ENCODE results near the gene ASAP2. TPM values are rescaled to one million over a fixed set of nuclear protein-coding genes. Genes with fewer than 3 reads are reported as not detected.
A peak's percentile ranks its signal among the peaks of the same experiment; 100 is the strongest.

The ASAP2 gene
- total RNA-seq, 8 experiments from 2014 or later, result 8.5 to 26.7 (median 19.1) TPM

GRCh38 chr2:9416962-9417316 is 210.3 kb downstream of the ASAP2 start:
- in situ Hi-C loops (cut with MboI; ENCODE audit: low pct_unique_long_range_greater_than_20kb in 2 of 9, low sequenced_read_pairs in 9 of 9, unreplicated experiment in 9 of 9), result no loop called here
- H3K4me3 ChIP-seq, result no peak overlapping the region
- H3K4me1 ChIP-seq (replicated peaks in 1 of 2), result peaks cover 4 to 7% of the 10 kb centered on the region in 2 donors
- H3K27ac ChIP-seq, result no peak overlapping the region
- ATAC-seq (replicated peaks in 6 of 8), result no peak
- 91 to 100% (median 98%) methylated on average over 1 to 6 of the region's 7 CpGs; no CpG with 5 or more reads in 2 of the 10 experiments for WGBS, 10 experiments

GRCh38 chr2:9417725-9418124 is 211.1 kb downstream of the ASAP2 start:
- Histone ChIP-seq H3K4me3 (no peak overlapping the region), H3K27ac (no peak overlapping the region), H3K4me1 (replicated peaks in 1 of 2) (peaks cover 5 to 13% of the 10 kb centered on the region in 2 donors)
- WGBS, 10 experiments, result 52 to 100% (median 85%) methylated on average over 1 to 3 of the region's 3 CpGs; no CpG with 5 or more reads in 1 of the 10 experiments
- no peak for ATAC-seq (replicated peaks in 6 of 8)
- in situ Hi-C loops (cut with MboI; ENCODE audit: low pct_unique_long_range_greater_than_20kb in 2 of 9, low sequenced_read_pairs in 9 of 9, unreplicated experiment in 9 of 9), result no loop called here

- H3K27ac ChIP-seq, result no peak overlapping the region
- 45 to 100% (median 88%) methylated on average over 1 to 4 of the region's 4 CpGs; no CpG with 5 or more reads in 2 of the 10 experiments for WGBS, 10 experiments
- no peak for ATAC-seq (replicated peaks in 6 of 8)
- in situ Hi-C loops (cut with MboI; ENCODE audit: low pct_unique_long_range_greater_than_20kb in 2 of 9, low sequenced_read_pairs in 9 of 9, unreplicated experiment in 9 of 9), result no loop called here
- no peak overlapping the region for H3K4me3 ChIP-seq
- peaks cover 5 to 13% of the 10 kb centered on the region in 2 donors for H3K4me1 ChIP-seq (replicated peaks in 1 of 2)
Observed at GRCh38 chr2:9418746-9419145, 212.1 kb downstream of the ASAP2 start.

- Histone ChIP-seq H3K27ac (no peak overlapping the region), H3K4me1 (replicated peaks in 1 of 2) (peaks cover 9 to 15% of the 10 kb centered on the region in 2 donors), H3K4me3 (no peak overlapping the region)
- ATAC-seq (replicated peaks in 6 of 8), result no peak
- WGBS, 10 experiments, result 40 to 100% (median 86%) methylated on average over 1 to 3 of the region's 3 CpGs; no CpG with 5 or more reads in 2 of the 10 experiments
- in situ Hi-C loops (cut with MboI; ENCODE audit: low pct_unique_long_range_greater_than_20kb in 2 of 9, low sequenced_read_pairs in 9 of 9, unreplicated experiment in 9 of 9), result no loop called here
Observed at GRCh38 chr2:9419541-9419940, 212.9 kb downstream of the ASAP2 start.

GRCh38 chr2:9420495-9420894 is 213.9 kb downstream of the ASAP2 start:
- in situ Hi-C loops (cut with MboI; ENCODE audit: low pct_unique_long_range_greater_than_20kb in 2 of 9, low sequenced_read_pairs in 9 of 9, unreplicated experiment in 9 of 9), result no loop called here
- Histone ChIP-seq H3K4me3 (no peak overlapping the region), H3K27ac (no peak overlapping the region), H3K4me1 (replicated peaks in 1 of 2) (peaks cover 13 to 21% of the 10 kb centered on the region in 2 donors)
- no peak for ATAC-seq (replicated peaks in 6 of 8)
- WGBS, 10 experiments, result 69 to 100% (median 94%) methylated on average over 1 to 8 of the region's 10 CpGs; no CpG with 5 or more reads in 3 of the 10 experiments

GRCh38 chr2:9422321-9423099 is 215.9 kb downstream of the ASAP2 start:
- Histone ChIP-seq H3K27ac (peak overlapping the region; percentile 70 to 89), H3K4me3 (peak overlapping the region; percentile 59 to 98 (median 84)), H3K4me1 (replicated peaks in 1 of 2) (peaks cover 13 to 21% of the 10 kb centered on the region in 2 donors)
- WGBS, 10 experiments, result 0 to 21% (median 2%) methylated on average over 3 to 28 of the region's 42 CpGs; no CpG with 5 or more reads in 3 of the 10 experiments
- ATAC-seq (replicated peaks in 6 of 8), result peak; percentile 6 to 27 (median 16)
- in situ Hi-C loops (cut with MboI; ENCODE audit: low pct_unique_long_range_greater_than_20kb in 2 of 9, low sequenced_read_pairs in 9 of 9, unreplicated experiment in 9 of 9), result no loop called here

GRCh38 chr2:9423100-9423921 is 216.7 kb downstream of the ASAP2 start, which contains the start of the genes CPSF3 and ITGB1BP1:
Gene CPSF3, plus strand, starts transcription at chr2:9423654. Its CDS starts 120 bp downstream, at chr2:9423774.
Gene ITGB1BP1, minus strand, starts transcription at chr2:9423528. Its CDS starts 4,831 bp downstream, at chr2:9418697.
- WGBS, 10 experiments, result 0 to 6% (median 1%) methylated on average over 1 to 17 of the region's 91 CpGs; no CpG with 5 or more reads in 3 of the 10 experiments
- Histone ChIP-seq H3K27ac (peak within 1 kb of the TSS; percentile 70 to 89), H3K4me1 (replicated peaks in 1 of 2) (peaks cover 13 to 21% of the 10 kb centered on the region in 2 donors), H3K4me3 (peak within 1 kb of the TSS; percentile 59 to 98 (median 84))
- peak; percentile 83 to 94 (median 92) for ATAC-seq (replicated peaks in 6 of 8)
- in situ Hi-C loops (cut with MboI; ENCODE audit: low pct_unique_long_range_greater_than_20kb in 2 of 9, low sequenced_read_pairs in 9 of 9, unreplicated experiment in 9 of 9), result no loop called here

- 0 to 1% (median 0%) methylated on average over 3 to 15 of the region's 21 CpGs; no CpG with 5 or more reads in 3 of the 10 experiments for WGBS, 10 experiments
Observed at GRCh38 chr2:9423922-9424272, 217.3 kb downstream of the ASAP2 start.

GRCh38 chr2:9424447-9425164 is 218.0 kb downstream of the ASAP2 start:
- ATAC-seq (replicated peaks in 6 of 8), result no peak
- WGBS, 10 experiments, result 20 to 100% (median 65%) methylated on average over 1 to 10 of the region's 11 CpGs
- peak overlapping the region; percentile 59 to 98 (median 84) for H3K4me3 ChIP-seq
- H3K4me1 ChIP-seq (replicated peaks in 1 of 2), result peaks cover 13 to 21% of the 10 kb centered on the region in 2 donors
- H3K27ac ChIP-seq, result no peak overlapping the region
- in situ Hi-C loops (cut with MboI; ENCODE audit: low pct_unique_long_range_greater_than_20kb in 2 of 9, low sequenced_read_pairs in 9 of 9, unreplicated experiment in 9 of 9), result no loop called here

More at GRCh38 chr2:9423922-9424272, 217.3 kb downstream of the ASAP2 start:
- peak in 3 of 8 experiments; percentile 5 to 8 (median 7) for ATAC-seq (replicated peaks in 6 of 8)
- Histone ChIP-seq H3K4me1 (replicated peaks in 1 of 2) (peaks cover 13 to 21% of the 10 kb centered on the region in 2 donors), H3K27ac (peak overlapping the region; percentile 66 to 89), H3K4me3 (peak overlapping the region; percentile 59 to 98 (median 84))
- in situ Hi-C loops (cut with MboI; ENCODE audit: low pct_unique_long_range_greater_than_20kb in 2 of 9, low sequenced_read_pairs in 9 of 9, unreplicated experiment in 9 of 9), result no loop called here

- Histone ChIP-seq H3K4me1 (replicated peaks in 1 of 2) (peaks cover 7 to 8% of the 10 kb centered on the region in 2 donors), H3K4me3 (no peak overlapping the region), H3K27ac (no peak overlapping the region)
- WGBS, 10 experiments, result 64 to 100% (median 78%) methylated on average over 2 to 4 of the region's 5 CpGs; no CpG with 5 or more reads in 1 of the 10 experiments
- ATAC-seq (replicated peaks in 6 of 8), result no peak
- in situ Hi-C loops (cut with MboI; ENCODE audit: low pct_unique_long_range_greater_than_20kb in 2 of 9, low sequenced_read_pairs in 9 of 9, unreplicated experiment in 9 of 9), result no loop called here
Observed at GRCh38 chr2:9428965-9429577, 222.5 kb downstream of the ASAP2 start.

GRCh38 chr2:9430316-9431293 is 224.0 kb downstream of the ASAP2 start:
- 17 to 100% (median 80%) methylated on average over 1 to 2 of the region's 2 CpGs for WGBS, 10 experiments
- Histone ChIP-seq H3K4me1 (replicated peaks in 1 of 2) (no peaks in the 10 kb centered on the region), H3K4me3 (no peak overlapping the region), H3K27ac (no peak overlapping the region)
- ATAC-seq (replicated peaks in 6 of 8), result no peak
- in situ Hi-C loops (cut with MboI; ENCODE audit: low pct_unique_long_range_greater_than_20kb in 2 of 9, low sequenced_read_pairs in 9 of 9, unreplicated experiment in 9 of 9), result no loop called here
